NCI-H510A treated with DMSO at 0.1 percent for 48 hours (cell line): ENCODE measurements around the gene DUSP18.
"Not testable (repeated sequence)": the region's sequence is repeated elsewhere in the genome, so short reads cannot be mapped to it uniquely, and the experiment has no call there.

Experiments
- DNase-seq: peaks from one replicate; lab custom pipeline; 2025; lab: John Stamatoyannopoulos, UW

DUSP18 gene

GRCh38 chr22:30667494-30668385 is at the start of gene DUSP18:
Gene DUSP18, minus strand, starts transcription at chr22:30667875. Its CDS starts 3,872 bp downstream, at chr22:30664003.
- DNase-seq: peak; percentile 85

- DNase-seq: no peak
Measured at GRCh38 chr22:30714062-30714461, 46.4 kb upstream of the DUSP18 start.

GRCh38 chr22:30712094-30712493 is 44.4 kb upstream of the DUSP18 start:
- DNase-seq: no peak

- DNase-seq: not testable (repeated sequence)
Measured at GRCh38 chr22:30709980-30710379, 42.3 kb upstream of the DUSP18 start.

GRCh38 chr22:30705710-30706651 is 38.3 kb upstream of the DUSP18 start:
- peak; percentile 7 for DNase-seq

- DNase-seq: no peak
Measured at GRCh38 chr22:30704978-30705377, 37.3 kb upstream of the DUSP18 start.

- DNase-seq: no peak
Measured at GRCh38 chr22:30702856-30703255, 35.2 kb upstream of the DUSP18 start.

- DNase-seq: no peak
Measured at GRCh38 chr22:30701872-30702271, 34.2 kb upstream of the DUSP18 start.

- peak; percentile 22 for DNase-seq
Measured at GRCh38 chr22:30697975-30698374, 30.3 kb upstream of the DUSP18 start.

GRCh38 chr22:30695871-30696655 is 28.4 kb upstream of the DUSP18 start:
- no peak for DNase-seq

- no peak for DNase-seq
Measured at GRCh38 chr22:30695351-30695851, 27.7 kb upstream of the DUSP18 start.

GRCh38 chr22:30694640-30695350 is 27.1 kb upstream of the DUSP18 start, which contains the start of gene OSBP2:
Gene OSBP2, plus strand, starts transcription at chr22:30694874. Its CDS starts 36 bp downstream, at chr22:30694910.
- no peak for DNase-seq

GRCh38 chr22:30694171-30694639 is 26.5 kb upstream of the DUSP18 start:
- peak; percentile 51 for DNase-seq

- DNase-seq: no peak
Measured at GRCh38 chr22:30691204-30691603, 23.5 kb upstream of the DUSP18 start.

- DNase-seq: no peak
Measured at GRCh38 chr22:30689622-30690021, 21.9 kb upstream of the DUSP18 start.

GRCh38 chr22:30687358-30687757 is 19.7 kb upstream of the DUSP18 start:
- no peak for DNase-seq

- no peak for DNase-seq
Measured at GRCh38 chr22:30685178-30685577, 17.5 kb upstream of the DUSP18 start.

- DNase-seq: no peak
Measured at GRCh38 chr22:30681831-30682230, 14.2 kb upstream of the DUSP18 start.

- DNase-seq: no peak
Measured at GRCh38 chr22:30680991-30681770, 13.5 kb upstream of the DUSP18 start.
